ENCODE measurements around the gene COL2A1.

DNA sequence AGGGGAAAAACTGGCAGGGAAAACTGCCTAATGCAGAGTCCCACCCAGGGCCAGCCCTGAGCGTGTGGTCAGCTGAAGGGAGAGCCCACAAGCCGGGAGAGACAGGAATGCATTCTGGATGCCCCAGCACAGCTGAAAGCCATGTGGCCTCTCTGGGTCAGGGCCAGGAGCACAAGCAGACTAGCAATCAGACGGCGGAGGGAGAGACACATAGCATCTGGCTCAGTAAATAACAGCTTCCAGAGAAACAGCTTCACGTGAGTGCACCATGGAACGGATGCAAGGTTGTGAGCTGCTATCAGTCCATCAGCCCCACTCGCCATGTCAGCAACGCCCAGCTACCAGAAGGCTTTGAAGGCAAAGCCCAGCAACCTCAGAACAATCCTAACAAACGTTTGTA lies 69.1 kb downstream of the COL2A1 start:
- TF ChIP-seq EP300 (IDR thresholded peaks at IDR 0.05), result no peak
- TF ChIP-seq, protein P1, sequence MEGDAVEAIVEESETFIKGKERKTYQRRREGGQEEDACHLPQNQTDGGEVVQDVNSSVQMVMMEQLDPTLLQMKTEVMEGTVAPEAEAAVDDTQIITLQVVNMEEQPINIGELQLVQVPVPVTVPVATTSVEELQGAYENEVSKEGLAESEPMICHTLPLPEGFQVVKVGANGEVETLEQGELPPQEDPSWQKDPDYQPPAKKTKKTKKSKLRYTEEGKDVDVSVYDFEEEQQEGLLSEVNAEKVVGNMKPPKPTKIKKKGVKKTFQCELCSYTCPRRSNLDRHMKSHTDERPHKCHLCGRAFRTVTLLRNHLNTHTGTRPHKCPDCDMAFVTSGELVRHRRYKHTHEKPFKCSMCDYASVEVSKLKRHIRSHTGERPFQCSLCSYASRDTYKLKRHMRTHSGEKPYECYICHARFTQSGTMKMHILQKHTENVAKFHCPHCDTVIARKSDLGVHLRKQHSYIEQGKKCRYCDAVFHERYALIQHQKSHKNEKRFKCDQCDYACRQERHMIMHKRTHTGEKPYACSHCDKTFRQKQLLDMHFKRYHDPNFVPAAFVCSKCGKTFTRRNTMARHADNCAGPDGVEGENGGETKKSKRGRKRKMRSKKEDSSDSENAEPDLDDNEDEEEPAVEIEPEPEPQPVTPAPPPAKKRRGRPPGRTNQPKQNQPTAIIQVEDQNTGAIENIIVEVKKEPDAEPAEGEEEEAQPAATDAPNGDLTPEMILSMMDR (IDR thresholded peaks at IDR 0.05), result no peak
